Spleen (tissue), 11 donors: ENCODE measurements around the gene RETREG2. TPM values are rescaled to one million over a fixed set of nuclear protein-coding genes. Genes with fewer than 3 reads are reported as not detected.
A peak's percentile ranks its signal among the peaks of the same experiment; 100 is the strongest.

Experiments
- DNase-seq: peaks from one replicate; pipeline ENCODE4 v3.0.0-alpha.2; 2020
- H3K27ac ChIP-seq, 8 donors: fragments of 200-600 bp; sonication (generic) in 7 of 8; 1 replicate in 4 of 8; 2 replicates in 4 of 8; pipeline versions ENCODE4 v1.5.0 to v1.8.0; 2016 to 2021; ENCODE audit warnings: inconsistent platforms in 4 of 8, mild to moderate bottlenecking in 4 of 8, moderate library complexity in 1 of 8
- H3K27me3 ChIP-seq, 7 donors: fragments of 200-600 bp; sonication (generic) in 6 of 7; replicated peaks in 1 of 7; 1 replicate in 4 of 7; 2 replicates in 3 of 7; pipeline versions ENCODE4 v1.5.0 to v1.8.0; 2016 to 2021; ENCODE audit warnings: inconsistent platforms in 3 of 7, mild to moderate bottlenecking in 1 of 7
- H3K36me3 ChIP-seq, 6 donors: fragments of 200-600 bp; sonication (generic) in 5 of 6; 1 replicate in 4 of 6; 2 replicates in 2 of 6; pipeline versions ENCODE4 v1.5.0 to v1.8.0; 2016 to 2021; ENCODE audit warnings: inconsistent platforms in 2 of 6
- H3K4me1 ChIP-seq, 6 donors: fragments of 200-600 bp; sonication (generic) in 5 of 6; 1 replicate in 3 of 6; 2 replicates in 3 of 6; pipeline versions ENCODE4 v1.5.0 to v1.8.0; 2016 to 2021; ENCODE audit warnings: inconsistent platforms in 3 of 6
- H3K4me3 ChIP-seq, 8 donors: fragments of 200-600 bp; sonication (generic) in 7 of 8; 1 replicate in 4 of 8; 2 replicates in 4 of 8; pipeline versions ENCODE4 v1.5.0 to v1.8.0; 2016 to 2021; ENCODE audit warnings: inconsistent platforms in 4 of 8, mild to moderate bottlenecking in 4 of 8, moderate library complexity in 2 of 8
- H3K9me3 ChIP-seq, 8 donors: fragments of 200-600 bp; sonication (generic) in 7 of 8; 1 replicate in 4 of 8; 2 replicates in 4 of 8; pipeline versions ENCODE4 v1.5.0 to v1.8.0; 2016 to 2021; ENCODE audit warnings: inconsistent platforms in 4 of 8
- CTCF ChIP-seq, 11 experiments: fragments of 200-600 bp in 7 of 11; fragments of 450-650 bp in 4 of 11; sonication (generic) in 4 of 11; IDR thresholded peaks in 8 of 11; conservative IDR thresholded peaks in 3 of 11; 1 replicate in 7 of 11; 2 replicates in 4 of 11; pipeline versions ENCODE4 v1.4.0 to v1.8.0; 2016 to 2021; ENCODE audit warnings: antibody characterized with exemption in 11 of 11, inconsistent platforms in 4 of 11, mild to moderate bottlenecking in 1 of 11
- POLR2A ChIP-seq, 3 donors: fragments of 450-650 bp; IDR thresholded peaks; one replicate each; pipeline ENCODE4 v1.5.1; 2017; ENCODE audit warnings: antibody characterized with exemption in 3 of 3, mild to moderate bottlenecking in 1 of 3
- POLR2AphosphoS5 ChIP-seq, 3 donors: sonication (generic); formaldehyde crosslinking; IDR thresholded peaks; one replicate each; pipeline ENCODE4 v1.5.1; 2017; ENCODE audit warnings: antibody characterized with exemption in 3 of 3
- WGBS, 5 donors: extraction: QIAGEN DNeasy Blood & Tissue Kit in 3 of 5; methylation state at CpG; one replicate each; pipeline versions ENCODE4 v1.1.5 to v1.1.7; 2013 to 2018; 5-methylcytosine and 5-hydroxymethylcytosine counted together
- intact Hi-C: fragments of 100-400 bp; cut with DNase I; formaldehyde crosslinking; loops from one replicate; pipeline ENCODE4 v1.15.0; 2023; ENCODE audit warnings: low total_unique reads
- polyA plus RNA-seq, 3 donors: library from polyadenylated mRNA; stranded (reverse); fragments of 200-250 nt; gene quantifications; one replicate each; pipeline ENCODE4 v1.2.1, GENCODE V29; 2013
- total RNA-seq, 7 donors: library from RNA; depleted of rRNA in 3 of 7; stranded (reverse); fragments of >200 nt in 3 of 7; fragmentation: NEBNext Ultra II Directional in 4 of 7; extraction: Animal tissue kit (Norgen Biotek cat#: 25700) in 4 of 7; gene quantifications; one replicate each; pipeline versions ENCODE4 v1.1.0 to v1.2.1, GENCODE V29; 2016 to 2021
- donor health status: healthy with polysubstance abuse.
- donor health status: DM: no; HTN: no; CAD: no; lungs with moderate emphysema.
- donor health status: DM: no; HTN: no; CAD: no.
- donor health status: Bipolar disorder and iron deficiency.
- donor health status: healthy.
- donor health status: DM: no; HTN: no; CAD: no.
- donor health status: DM: yes; HTN: yes; CAD: no.

Gene RETREG2
- total and polyA plus RNA-seq, 10 donors = 30.0 to 101 (median 71.4) TPM

- no peaks in the 10 kb centered on the region for H3K4me1 ChIP-seq
- intact Hi-C loops = loop anchor here (10.0 kb wide), 1 partner anchor 95 kb away; no protein-coding TSS in a partner anchor
- DNase-seq = no peak
- H3K9me3 ChIP-seq = no peaks in the 10 kb centered on the region
- 41 to 78% (median 52%) methylated on average over 1 of the region's 1 CpG for WGBS, 5 donors
- H3K27me3 ChIP-seq = no peaks in the 10 kb centered on the region
- TF ChIP-seq POLR2A (IDR thresholded peaks at IDR 0.05) (no peak), POLR2AphosphoS5 (IDR thresholded peaks at IDR 0.05) (no peak), CTCF (IDR thresholded peaks at IDR 0.05 in 8 of 11, conservative IDR thresholded peaks at IDR 0.05 in 3 of 11) (no peak)
- H3K36me3 ChIP-seq = peaks cover 0 to 99% (median 53%) of the 10 kb centered on the region in 6 donors
- H3K27ac ChIP-seq = no peak overlapping the region
- H3K4me3 ChIP-seq = no peak overlapping the region
Observed at GRCh38 chr2:219149667-219150066, 28.4 kb upstream of the RETREG2 start.

- intact Hi-C loops = loop anchor here (10.0 kb wide), 1 partner anchor 100 kb away; no protein-coding TSS in a partner anchor
- TF ChIP-seq CTCF (IDR thresholded peaks at IDR 0.05 in 8 of 11, conservative IDR thresholded peaks at IDR 0.05 in 3 of 11) = peak in 10 of 11 experiments; percentile 38 to 65 (median 58)
- no peak for TF ChIP-seq POLR2AphosphoS5 (IDR thresholded peaks at IDR 0.05)
- no peak for TF ChIP-seq POLR2A (IDR thresholded peaks at IDR 0.05)
- Histone ChIP-seq H3K4me3 (no peak overlapping the region), H3K27ac (no peak overlapping the region), H3K36me3 (peaks cover 0 to 78% (median 32%) of the 10 kb centered on the region in 6 donors), H3K4me1 (peaks cover 4 to 13% (median 7%) of the 10 kb centered on the region in 6 donors), H3K27me3 (no peaks in the 10 kb centered on the region), H3K9me3 (no peaks in the 10 kb centered on the region)
- WGBS, 5 donors = 11 to 21% (median 14%) methylated on average over 4 of the region's 4 CpGs
- no peak for DNase-seq
Observed at GRCh38 chr2:219155054-219155644, 22.9 kb upstream of the RETREG2 start.

- H3K36me3 ChIP-seq = peaks cover 0 to 55% (median 21%) of the 10 kb centered on the region in 6 donors
- H3K27ac ChIP-seq = no peak overlapping the region
- TF ChIP-seq POLR2A (IDR thresholded peaks at IDR 0.05) = no peak
- H3K9me3 ChIP-seq = no peaks in the 10 kb centered on the region
- WGBS, 5 donors = 91 to 95% (median 94%) methylated on average over 8 of the region's 8 CpGs
- DNase-seq = no peak
- no peaks in the 10 kb centered on the region for H3K27me3 ChIP-seq
- H3K4me1 ChIP-seq = peaks cover 7 to 24% (median 14%) of the 10 kb centered on the region in 6 donors
- H3K4me3 ChIP-seq = no peak overlapping the region
- intact Hi-C loops = loop anchor here (10.0 kb wide), 1 partner anchor 103 kb away; no protein-coding TSS in a partner anchor
Observed at GRCh38 chr2:219157396-219157795, 20.7 kb upstream of the RETREG2 start.

- H3K36me3 ChIP-seq = peaks cover 0 to 49% (median 21%) of the 10 kb centered on the region in 6 donors
- H3K27me3 ChIP-seq = no peaks in the 10 kb centered on the region
- TF ChIP-seq POLR2AphosphoS5 (IDR thresholded peaks at IDR 0.05) (no peak), CTCF (IDR thresholded peaks at IDR 0.05 in 8 of 11, conservative IDR thresholded peaks at IDR 0.05 in 3 of 11) (no peak), POLR2A (IDR thresholded peaks at IDR 0.05) (no peak)
- 94 to 98% (median 96%) methylated on average over 4 of the region's 4 CpGs for WGBS, 5 donors
- no peak overlapping the region for H3K4me3 ChIP-seq
- peaks cover 7 to 24% (median 14%) of the 10 kb centered on the region in 6 donors for H3K4me1 ChIP-seq
- no peaks in the 10 kb centered on the region for H3K9me3 ChIP-seq
- intact Hi-C loops = loop anchor here (10.0 kb wide), 1 partner anchor 103 kb away; no protein-coding TSS in a partner anchor
- no peak overlapping the region for H3K27ac ChIP-seq
- no peak for DNase-seq
Observed at GRCh38 chr2:219158025-219158424, 20.1 kb upstream of the RETREG2 start.
